ENCODE data around the gene TBC1D14.

GRCh38 chr4:6905516-6906445 is 3.8 kb upstream of the TBC1D14 start:
- TF ChIP-seq ISL1 (CRISPR knock-in tag; IDR thresholded peaks at IDR 0.05): no peak
- no peak for TF ChIP-seq TOX (CRISPR knock-in tag; IDR thresholded peaks at IDR 0.05; ENCODE audit: borderline replicate concordance)
- TF ChIP-seq ZC3H10 (CRISPR knock-in tag; IDR thresholded peaks at IDR 0.05): no peak
- no peak for TF ChIP-seq PPARA (CRISPR knock-in tag; IDR thresholded peaks at IDR 0.05; ENCODE audit: borderline replicate concordance)
- no peak for TF ChIP-seq SNAI2 (CRISPR knock-in tag; IDR thresholded peaks at IDR 0.05)
- no peak for TF ChIP-seq BACH2 (CRISPR knock-in tag; IDR thresholded peaks at IDR 0.05; ENCODE audit: borderline replicate concordance)
- TF ChIP-seq ESRRG (CRISPR knock-in tag; IDR thresholded peaks at IDR 0.05): no peak
- no peak for TF ChIP-seq CSRNP3 (CRISPR knock-in tag; IDR thresholded peaks at IDR 0.05)
- TF ChIP-seq ZNF8 (CRISPR knock-in tag; IDR thresholded peaks at IDR 0.05): no peak
